Measurements from ENCODE around the gene NAT8L.

NAT8L gene

DNA sequence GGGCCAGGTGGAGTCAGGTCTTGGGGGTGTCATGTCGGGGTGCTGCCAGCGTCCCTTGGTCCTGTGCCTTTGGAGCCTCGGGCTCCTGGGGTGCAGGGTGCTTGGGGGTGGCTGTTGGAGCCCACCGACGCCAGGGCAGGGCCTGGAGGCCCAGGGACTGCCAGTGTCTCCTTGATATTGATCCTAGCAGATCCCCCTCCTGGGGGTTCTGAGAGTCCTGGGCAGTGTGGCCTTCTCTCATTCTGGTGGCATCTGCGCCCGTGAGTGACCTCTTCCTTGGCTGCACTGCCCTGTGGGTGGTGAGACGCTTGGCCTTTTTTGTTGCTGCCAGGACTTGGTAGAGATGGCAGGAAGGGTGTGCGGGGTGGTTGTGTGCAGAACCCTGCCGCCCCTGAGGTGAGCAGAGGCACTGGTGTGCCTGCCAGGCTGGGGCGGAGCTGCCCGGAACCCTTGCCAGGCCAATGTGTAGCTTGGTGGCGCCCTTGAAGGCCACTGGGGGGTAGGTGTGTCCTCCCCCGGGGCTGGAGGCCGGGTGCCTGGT, 7.0 kb downstream of the NAT8L start:
- no CpG with 5 or more reads among the region's 15 CpGs for WGBS (ENCODE audit: extremely low coverage, insufficient coverage, low lambda C conversion rate)
- H3K79me2 ChIP-seq (ENCODE audit: control insufficient read depth, insufficient read depth, low read length) = no peaks in the 10 kb centered on the region

DNA sequence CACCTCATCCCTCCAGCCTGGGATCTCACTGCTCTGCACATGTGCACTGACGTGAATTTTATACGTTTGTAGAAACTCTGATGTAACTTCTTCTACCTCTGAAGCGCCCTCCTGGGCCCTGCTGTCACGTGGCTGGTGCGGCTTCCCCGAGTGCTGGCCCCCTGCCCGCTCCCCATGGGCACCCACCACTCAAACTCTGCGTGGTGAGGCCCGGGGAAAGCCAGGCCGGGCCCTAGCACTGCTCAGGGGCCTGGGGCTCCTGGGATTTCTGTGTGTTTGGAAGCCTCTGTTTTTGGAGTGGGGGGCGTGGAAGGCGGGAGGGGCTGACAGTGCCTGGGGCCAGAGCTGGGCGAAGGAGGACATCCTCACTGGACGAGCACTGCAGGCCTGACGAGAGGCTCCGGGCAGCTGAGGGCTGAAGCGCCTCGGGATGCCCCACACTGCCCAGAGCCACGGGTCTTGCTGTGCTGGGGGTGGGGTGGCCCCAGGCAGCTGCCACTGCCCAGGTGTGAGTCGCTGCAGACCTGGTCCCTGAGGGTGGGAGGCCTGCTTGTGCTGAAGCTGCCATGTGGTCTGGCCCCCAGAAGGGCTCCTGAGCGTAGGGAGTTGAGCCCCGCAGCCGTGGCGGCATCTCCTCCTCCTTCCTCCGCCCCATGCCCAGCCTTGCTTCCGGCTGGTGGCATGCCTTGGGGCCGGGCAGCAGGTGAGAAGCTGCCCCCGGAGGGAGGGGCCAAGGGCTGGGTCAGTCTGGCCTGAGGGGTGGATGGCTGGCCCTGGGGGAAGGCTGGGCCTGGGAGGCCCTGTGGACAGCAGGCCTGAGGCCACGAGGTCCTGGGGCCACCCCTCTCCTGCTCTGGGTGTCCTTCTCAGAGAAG, 7.7 kb downstream of the NAT8L start:
- WGBS (ENCODE audit: extremely low coverage, insufficient coverage, low lambda C conversion rate) = no CpG with 5 or more reads among the region's 29 CpGs
- no peaks in the 10 kb centered on the region for H3K79me2 ChIP-seq (ENCODE audit: control insufficient read depth, insufficient read depth, low read length)

More for the DNA sequence above, 7.0 kb downstream of the NAT8L start:
- Histone ChIP-seq H3K36me3 (ENCODE audit: control insufficient read depth, insufficient read depth, low read length) (no peaks in the 10 kb centered on the region), H2BK5ac (ENCODE audit: low read length) (no peak overlapping the region), H3K27me3 (ENCODE audit: insufficient read depth, low read length, poor library complexity) (no peaks in the 10 kb centered on the region), H4K8ac (ENCODE audit: low read depth, low read length) (no peak overlapping the region), H3K56ac (ENCODE audit: low read length) (no peak overlapping the region), H3K18ac (ENCODE audit: low read length) (no peak overlapping the region), H2BK120ac (ENCODE audit: low read depth, low read length) (no peak overlapping the region), H3K23ac (ENCODE audit: low read length) (no peak overlapping the region), H3K9ac (ENCODE audit: low read length) (no peak overlapping the region), H3K4me1 (ENCODE audit: control insufficient read depth, low read depth, low read length) (no peaks in the 10 kb centered on the region), H3K4ac (ENCODE audit: low read depth, low read length) (no peak overlapping the region), H3K4me2 (ENCODE audit: low read length) (no peak overlapping the region), H4K5ac (ENCODE audit: low read length) (no peak overlapping the region), H3K4me3 (ENCODE audit: low read length) (no peak overlapping the region), H2AK5ac (ENCODE audit: low read length) (no peak overlapping the region), H3K27ac (ENCODE audit: low read depth, low read length) (no peak overlapping the region), H2BK15ac (replicated peaks; ENCODE audit: low read depth) (no peak overlapping the region), H3K79me1 (ENCODE audit: low read length) (no peaks in the 10 kb centered on the region)
- DNase-seq = no peak

DNA sequence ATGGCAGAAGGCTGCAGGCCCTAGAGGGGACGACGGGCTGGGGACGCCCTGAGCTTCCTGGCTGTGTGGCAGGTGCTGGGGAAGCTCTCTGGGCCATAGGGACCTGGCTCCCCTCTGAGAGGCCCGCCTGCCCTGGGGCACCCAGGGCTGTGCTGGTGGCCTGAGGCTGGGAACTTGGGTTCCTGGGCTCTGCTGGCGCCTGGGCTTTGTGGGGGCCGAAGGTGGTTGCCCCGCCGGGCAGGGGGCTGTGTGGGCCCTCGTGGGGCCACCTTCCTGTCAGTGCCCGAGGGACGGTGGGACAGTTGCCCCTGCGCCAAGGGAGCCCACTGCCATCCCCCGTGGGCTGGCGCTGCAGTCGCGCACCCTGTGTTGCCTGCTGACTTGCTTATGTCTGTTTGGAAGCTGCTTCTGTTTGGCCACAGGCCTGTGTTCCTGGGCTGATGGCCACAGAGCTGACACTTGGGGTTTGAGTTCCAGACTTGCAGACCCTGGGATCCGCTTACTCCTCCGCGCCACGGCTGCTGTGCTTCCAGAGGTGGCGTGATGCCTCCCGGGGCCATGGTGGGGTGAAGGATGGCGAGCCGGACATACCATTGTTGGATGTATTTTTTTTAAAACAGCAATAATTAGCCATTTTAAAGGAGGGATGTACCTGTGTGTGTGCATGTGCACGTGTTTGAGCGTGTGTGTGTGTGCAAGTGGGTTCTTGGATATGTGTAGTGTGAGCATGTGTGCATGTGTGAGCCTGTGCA, 8.5 kb downstream of the NAT8L start:
- Histone ChIP-seq H4K5ac (ENCODE audit: low read length) (no peak overlapping the region), H3K27ac (ENCODE audit: low read depth, low read length) (no peak overlapping the region), H3K23ac (ENCODE audit: low read length) (no peak overlapping the region), H3K4me3 (ENCODE audit: low read length) (no peak overlapping the region), H2BK15ac (replicated peaks; ENCODE audit: low read depth) (no peak overlapping the region), H2AK5ac (ENCODE audit: low read length) (no peak overlapping the region), H3K9ac (ENCODE audit: low read length) (no peak overlapping the region), H3K27me3 (ENCODE audit: insufficient read depth, low read length, poor library complexity) (no peaks in the 10 kb centered on the region), H3K79me2 (ENCODE audit: control insufficient read depth, insufficient read depth, low read length) (no peaks in the 10 kb centered on the region), H2BK120ac (ENCODE audit: low read depth, low read length) (no peak overlapping the region), H3K4ac (ENCODE audit: low read depth, low read length) (no peak overlapping the region), H3K79me1 (ENCODE audit: low read length) (no peaks in the 10 kb centered on the region), H3K36me3 (ENCODE audit: control insufficient read depth, insufficient read depth, low read length) (no peaks in the 10 kb centered on the region), H3K4me2 (ENCODE audit: low read length) (no peak overlapping the region), H4K8ac (ENCODE audit: low read depth, low read length) (no peak overlapping the region), H3K56ac (ENCODE audit: low read length) (no peak overlapping the region), H2BK5ac (ENCODE audit: low read length) (no peak overlapping the region), H3K18ac (ENCODE audit: low read length) (no peak overlapping the region), H3K4me1 (ENCODE audit: control insufficient read depth, low read depth, low read length) (no peaks in the 10 kb centered on the region)
- no peak for DNase-seq
- WGBS (ENCODE audit: extremely low coverage, insufficient coverage, low lambda C conversion rate) = no CpG with 5 or more reads among the region's 26 CpGs

More for the DNA sequence above, 7.7 kb downstream of the NAT8L start:
- Histone ChIP-seq H4K5ac (ENCODE audit: low read length) (no peak overlapping the region), H3K4ac (ENCODE audit: low read depth, low read length) (no peak overlapping the region), H3K27me3 (ENCODE audit: insufficient read depth, low read length, poor library complexity) (no peaks in the 10 kb centered on the region), H2AK5ac (ENCODE audit: low read length) (no peak overlapping the region), H2BK5ac (ENCODE audit: low read length) (no peak overlapping the region), H2BK120ac (ENCODE audit: low read depth, low read length) (no peak overlapping the region), H3K56ac (ENCODE audit: low read length) (no peak overlapping the region), H3K4me2 (ENCODE audit: low read length) (no peak overlapping the region), H3K23ac (ENCODE audit: low read length) (no peak overlapping the region), H3K79me1 (ENCODE audit: low read length) (no peaks in the 10 kb centered on the region), H4K8ac (ENCODE audit: low read depth, low read length) (no peak overlapping the region), H2BK15ac (replicated peaks; ENCODE audit: low read depth) (no peak overlapping the region), H3K9ac (ENCODE audit: low read length) (no peak overlapping the region), H3K18ac (ENCODE audit: low read length) (no peak overlapping the region), H3K4me1 (ENCODE audit: control insufficient read depth, low read depth, low read length) (no peaks in the 10 kb centered on the region), H3K36me3 (ENCODE audit: control insufficient read depth, insufficient read depth, low read length) (no peaks in the 10 kb centered on the region), H3K27ac (ENCODE audit: low read depth, low read length) (no peak overlapping the region), H3K4me3 (ENCODE audit: low read length) (no peak overlapping the region)
- no peak for DNase-seq

DNA sequence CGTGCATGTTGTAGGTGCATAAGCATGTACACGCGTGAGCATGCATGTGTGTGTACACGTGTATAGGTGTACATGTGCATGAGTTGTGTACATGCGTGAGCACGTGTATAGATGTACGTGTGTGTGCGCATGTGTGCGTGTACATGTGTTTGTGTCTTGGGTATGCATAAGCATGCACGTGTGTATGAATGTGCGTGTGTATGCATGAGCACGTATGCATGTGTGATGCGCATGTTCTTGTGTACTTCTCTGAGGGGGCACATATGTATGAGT, 9.0 kb downstream of the NAT8L start:
- H4K5ac ChIP-seq (ENCODE audit: low read length) = no peak overlapping the region
- H3K4ac ChIP-seq (ENCODE audit: low read depth, low read length) = no peak overlapping the region
- DNase-seq = no peak
- no peak overlapping the region for H3K18ac ChIP-seq (ENCODE audit: low read length)
- H3K56ac ChIP-seq (ENCODE audit: low read length) = no peak overlapping the region
- no peak overlapping the region for H2BK5ac ChIP-seq (ENCODE audit: low read length)
- no peak overlapping the region for H2BK120ac ChIP-seq (ENCODE audit: low read depth, low read length)
- no peak overlapping the region for H3K9ac ChIP-seq (ENCODE audit: low read length)
- no peaks in the 10 kb centered on the region for H3K27me3 ChIP-seq (ENCODE audit: insufficient read depth, low read length, poor library complexity)
- H3K27ac ChIP-seq (ENCODE audit: low read depth, low read length) = no peak overlapping the region
- no peak overlapping the region for H2AK5ac ChIP-seq (ENCODE audit: low read length)
- no CpG with 5 or more reads among the region's 13 CpGs for WGBS (ENCODE audit: extremely low coverage, insufficient coverage, low lambda C conversion rate)
- no peak overlapping the region for H3K23ac ChIP-seq (ENCODE audit: low read length)
- H3K4me2 ChIP-seq (ENCODE audit: low read length) = no peak overlapping the region
- no peak overlapping the region for H4K8ac ChIP-seq (ENCODE audit: low read depth, low read length)
- no peak overlapping the region for H2BK15ac ChIP-seq (replicated peaks; ENCODE audit: low read depth)
- no peaks in the 10 kb centered on the region for H3K79me2 ChIP-seq (ENCODE audit: control insufficient read depth, insufficient read depth, low read length)
- no peak overlapping the region for H3K4me3 ChIP-seq (ENCODE audit: low read length)
- H3K79me1 ChIP-seq (ENCODE audit: low read length) = no peaks in the 10 kb centered on the region
- H3K4me1 ChIP-seq (ENCODE audit: control insufficient read depth, low read depth, low read length) = no peaks in the 10 kb centered on the region
- H3K36me3 ChIP-seq (ENCODE audit: control insufficient read depth, insufficient read depth, low read length) = no peaks in the 10 kb centered on the region

DNA sequence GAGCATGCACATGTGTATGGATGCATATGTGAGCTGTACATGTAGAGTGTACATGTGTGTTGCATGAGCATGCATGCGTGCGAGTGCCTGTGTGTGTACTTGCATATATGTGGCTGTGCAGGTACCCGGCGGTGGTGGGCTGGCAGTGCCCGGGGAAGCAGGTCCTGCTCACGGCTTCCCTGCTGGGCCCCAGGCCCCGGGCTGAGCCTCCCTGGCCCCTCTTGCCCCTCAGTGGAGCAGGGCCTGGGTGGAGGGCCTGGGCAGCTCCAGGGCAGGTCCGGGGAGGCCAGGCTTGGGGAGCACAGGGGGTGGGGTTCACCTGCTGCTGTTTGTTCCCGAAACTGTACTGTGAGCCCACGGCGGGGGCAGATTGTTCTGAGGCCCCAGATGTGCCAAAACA, 9.4 kb downstream of the NAT8L start:
- no peak for DNase-seq
- Histone ChIP-seq H3K4me1 (ENCODE audit: control insufficient read depth, low read depth, low read length) (no peaks in the 10 kb centered on the region), H3K56ac (ENCODE audit: low read length) (no peak overlapping the region), H3K4me3 (ENCODE audit: low read length) (no peak overlapping the region), H2AK5ac (ENCODE audit: low read length) (no peak overlapping the region), H3K27ac (ENCODE audit: low read depth, low read length) (no peak overlapping the region), H3K9ac (ENCODE audit: low read length) (no peak overlapping the region), H2BK120ac (ENCODE audit: low read depth, low read length) (no peak overlapping the region), H3K36me3 (ENCODE audit: control insufficient read depth, insufficient read depth, low read length) (no peaks in the 10 kb centered on the region), H3K27me3 (ENCODE audit: insufficient read depth, low read length, poor library complexity) (no peaks in the 10 kb centered on the region), H2BK5ac (ENCODE audit: low read length) (no peak overlapping the region), H3K4me2 (ENCODE audit: low read length) (no peak overlapping the region), H3K4ac (ENCODE audit: low read depth, low read length) (no peak overlapping the region), H3K23ac (ENCODE audit: low read length) (no peak overlapping the region), H4K8ac (ENCODE audit: low read depth, low read length) (no peak overlapping the region), H3K79me2 (ENCODE audit: control insufficient read depth, insufficient read depth, low read length) (no peaks in the 10 kb centered on the region), H3K18ac (ENCODE audit: low read length) (no peak overlapping the region), H4K5ac (ENCODE audit: low read length) (no peak overlapping the region), H2BK15ac (replicated peaks; ENCODE audit: low read depth) (no peak overlapping the region), H3K79me1 (ENCODE audit: low read length) (no peaks in the 10 kb centered on the region)
- whole genome bisulfite sequencing (ENCODE audit: extremely low coverage, insufficient coverage, low lambda C conversion rate) = no CpG with 5 or more reads among the region's 11 CpGs
